HEK293T (cell line): ENCODE data around the gene B2M.

Experiments used
- BHLHE40 ChIP-seq: fragments of 450-650 bp; IDR thresholded peaks from 2 replicates; pipeline ENCODE4 v1.6.1; 2016; ENCODE audit warnings: mild to moderate bottlenecking, moderate library complexity, borderline replicate concordance
- ELF4 ChIP-seq: fragments of 450-650 bp; IDR thresholded peaks from 2 replicates; pipeline ENCODE4 v1.6.1; 2017; ENCODE audit warnings: antibody characterized with exemption
- FOXA1 ChIP-seq: fragments of 450-650 bp; IDR thresholded peaks from 2 replicates; pipeline ENCODE4 v1.6.1; 2016; ENCODE audit warnings: mild to moderate bottlenecking
- FOXK2 ChIP-seq: fragments of 450-650 bp; IDR thresholded peaks from 2 replicates; pipeline ENCODE4 v1.6.1; 2016; ENCODE audit warnings: mild to moderate bottlenecking
- FOXM1 ChIP-seq: fragments of 450-650 bp; IDR thresholded peaks from 2 replicates; pipeline ENCODE4 v1.6.1; 2017; ENCODE audit warnings: mild to moderate bottlenecking, borderline replicate concordance
- HDGF ChIP-seq: fragments of 450-650 bp; IDR thresholded peaks from 2 replicates; pipeline ENCODE4 v1.6.1; 2017; ENCODE audit warnings: antibody characterized with exemption, borderline replicate concordance
- L3MBTL2 ChIP-seq: fragments of 450-650 bp; conservative IDR thresholded peaks from 2 replicates; pipeline ENCODE4 v1.6.1; 2016; ENCODE audit warnings: mild to moderate bottlenecking
- LEF1 ChIP-seq: fragments of 450-650 bp; IDR thresholded peaks from 2 replicates; pipeline ENCODE4 v1.6.1; 2017; ENCODE audit warnings: mild to moderate bottlenecking, borderline replicate concordance
- SP1 ChIP-seq: fragments of 450-650 bp; IDR thresholded peaks from 2 replicates; pipeline ENCODE4 v1.6.1; 2017
- SUZ12 ChIP-seq: fragments of 450-650 bp; IDR thresholded peaks from 2 replicates; pipeline ENCODE4 v1.6.1; 2016; ENCODE audit warnings: mild to moderate bottlenecking
- ZNF384 ChIP-seq: fragments of 450-650 bp; IDR thresholded peaks from 2 replicates; pipeline ENCODE4 v1.6.1; 2016

GRCh38 chr15:44673639-44674038 lies 37.7 kb upstream of the B2M start:
- TF ChIP-seq BHLHE40, result no peak
- no peak for TF ChIP-seq ELF4
- no peak for TF ChIP-seq SUZ12
- no peak for TF ChIP-seq SP1
- no peak for TF ChIP-seq L3MBTL2
- no peak for TF ChIP-seq ZNF384
- TF ChIP-seq FOXA1, result no peak
- no peak for TF ChIP-seq HDGF
- TF ChIP-seq LEF1, result no peak
- TF ChIP-seq FOXM1, result no peak
- no peak for TF ChIP-seq FOXK2
